ENCODE results near the gene SHD. TPM values are rescaled to one million over a fixed set of nuclear protein-coding genes. Genes with fewer than 3 reads are reported as not detected.

Gene SHD
- total and polyA plus RNA-seq, 2 of the 4 experiments (the other 2 are of a cell fraction): not detected

- Histone ChIP-seq H2AFZ (replicated peaks; ENCODE audit: low read length, poor library complexity) (no peak overlapping the region), H4K5ac (ENCODE audit: low read depth, low read length) (no peak overlapping the region), H3K4me2 (ENCODE audit: low read depth, low read length) (no peak overlapping the region), H3K18ac (ENCODE audit: low read depth, low read length) (no peak overlapping the region), H3K79me1 (ENCODE audit: low read depth in 1 of 2, low read length in 2 of 2) (no peaks in the 10 kb centered on the region), H3K4me1 (ENCODE audit: control insufficient read depth, insufficient read depth, low read length) (peaks cover 3% of the 10 kb centered on the region; the same call in 1 of the 2 replicates), H2BK120ac (ENCODE audit: low read depth, low read length) (no peak overlapping the region), H3K14ac (replicated peaks; ENCODE audit: low read depth, low read length) (no peak overlapping the region), H4K20me1 (ENCODE audit: insufficient read depth, low read length) (no peaks in the 10 kb centered on the region), H3K27me3 (ENCODE audit: control insufficient read depth, insufficient read depth, low read length) (peaks cover 12% of the 10 kb centered on the region), H3K36me3 (ENCODE audit: control insufficient read depth, insufficient read depth, low read length) (no peaks in the 10 kb centered on the region), H2BK15ac (ENCODE audit: low read depth, low read length) (no peak overlapping the region), H4K91ac (ENCODE audit: insufficient read depth, low read depth, low read length) (no peak overlapping the region), H3K9me3 (ENCODE audit: control insufficient read depth, insufficient read depth, low read length) (no peaks in the 10 kb centered on the region), H2AK9ac (replicated peaks; ENCODE audit: low read depth, low read length, poor library complexity) (no peak overlapping the region), H4K8ac (ENCODE audit: low read depth in 2 of 2, low read length in 2 of 2) (no peak overlapping the region), H3K9ac (ENCODE audit: low read depth, low read length) (no peak overlapping the region), H3K23ac (ENCODE audit: low read depth, low read length) (no peak overlapping the region), H3K9me1 (ENCODE audit: insufficient read depth, low read length) (no peaks in the 10 kb centered on the region), H3K56ac (ENCODE audit: extremely low read depth, insufficient read depth, low read length) (no peak overlapping the region), H2AK5ac (ENCODE audit: low read depth, low read length) (no peak overlapping the region), H2BK20ac (ENCODE audit: low read depth, low read length) (no peak overlapping the region), H2BK5ac (ENCODE audit: low read depth, low read length, poor library complexity, severe bottlenecking) (no peak overlapping the region), H3K4me3 (ENCODE audit: insufficient read depth, low read depth, low read length) (no peak overlapping the region), H3K4ac (ENCODE audit: low read depth, low read length) (no peak overlapping the region), H3K27ac (ENCODE audit: insufficient read depth, low read length) (no peak overlapping the region)
- BruUV-seq (replicated peaks): no TSS peak
- 52% methylated on average over 3 of the region's 14 CpGs; no CpG with 5 or more reads in 1 of the 2 experiments for WGBS, 2 experiments (ENCODE audit: extremely low coverage in 2 of 2, insufficient read length in 1 of 2)
- intact Hi-C loops (cut with micrococcal nuclease): no loop called here
- no peak for DNase-seq
- POLR2A ChIA-PET (ENCODE audit: unreplicated experiment): interaction anchor here (0.6 kb wide), 1 partner anchor 179 kb away, joined by 5 read pairs; no protein-coding TSS in a partner anchor
- ATAC-seq (ENCODE audit: low read depth): peak; percentile 62
- dilution Hi-C loops (cut with HindIII; ENCODE audit: low sequenced_read_pairs, unreplicated experiment): no loop called here
- in situ Hi-C loops (cut with MboI; ENCODE audit: low sequenced_read_pairs): no loop called here
- CTCF ChIA-PET: no interaction called here
- TF ChIP-seq USF2 (IDR thresholded peaks at IDR 0.05; ENCODE audit: low read depth, low read length) (0 out of 2 replicates have a peak, but pooled peaks have one; percentile 25), MXI1 (IDR thresholded peaks at IDR 0.05; ENCODE audit: borderline replicate concordance, low read depth, low read length) (no peak)
Observed at GRCh38 chr19:4295972-4296771, 17.1 kb downstream of the SHD start.
